Thyroid gland (tissue), 4 donors: ENCODE measurements around the gene SYCP3.

ENCODE experiments used
- CTCF ChIP-seq, 6 experiments: fragments of 200-600 bp in 3 of 6; fragments of 450-650 bp in 3 of 6; sonication (generic) in 3 of 6; IDR thresholded peaks; one replicate each; pipeline ENCODE4 v1.5.1; 2016 to 2019; ENCODE audit warnings: antibody characterized with exemption in 6 of 6, mild to moderate bottlenecking in 2 of 6, inconsistent platforms in 1 of 6, moderate library complexity in 1 of 6
- POLR2A ChIP-seq, 2 donors: fragments of 450-650 bp; IDR thresholded peaks; one replicate each; pipeline ENCODE4 v1.6.1; 2017; ENCODE audit warnings: antibody characterized with exemption in 2 of 2, mild to moderate bottlenecking in 2 of 2, moderate library complexity in 1 of 2

GRCh38 chr12:101780599-101780998, 41.3 kb upstream of the SYCP3 start:
- TF ChIP-seq CTCF (IDR thresholded peaks at IDR 0.05) (no peak), POLR2A (IDR thresholded peaks at IDR 0.05) (no peak)
